ENCODE data around the gene ADGRB3.

The ADGRB3 gene

DNA sequence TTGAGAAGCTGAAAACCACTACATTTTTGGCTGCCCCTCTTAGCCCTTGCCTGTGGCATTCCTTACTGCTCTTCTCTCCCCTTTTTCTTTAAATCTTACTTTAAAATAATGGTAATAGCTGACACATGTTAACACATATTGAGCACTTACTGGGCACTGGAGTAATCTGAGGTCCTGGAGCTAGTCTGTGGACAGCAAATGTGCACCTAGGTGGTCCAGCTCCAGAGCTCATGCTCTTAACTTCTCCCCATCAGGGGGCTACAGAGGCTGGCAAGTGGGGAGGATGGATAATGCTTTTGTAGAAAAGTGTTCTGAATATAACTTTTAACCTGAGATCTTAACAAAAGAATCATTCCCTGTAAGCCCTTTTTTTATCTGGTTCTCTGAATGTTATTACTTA is 74.8 kb downstream of the ADGRB3 start:
- DNase-seq: no peak

DNA sequence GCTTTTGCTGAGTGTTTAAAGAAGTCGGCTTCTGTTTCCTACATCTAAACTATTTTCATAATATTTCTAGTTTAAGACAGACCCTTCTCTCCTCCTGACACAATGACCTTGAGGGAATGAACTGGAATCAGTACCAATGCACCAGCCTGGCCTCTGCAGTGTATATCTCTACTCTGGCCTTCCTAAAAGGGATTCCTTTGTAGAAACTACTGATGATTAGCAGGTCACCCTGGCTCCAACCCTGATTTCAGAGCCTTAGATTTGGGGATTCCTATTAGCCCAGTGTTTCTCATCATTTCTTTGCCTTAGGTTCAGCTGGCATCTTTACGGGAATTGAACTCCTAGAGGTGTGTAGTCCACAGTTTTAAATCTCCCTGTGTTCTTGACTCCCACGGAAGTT is 75.4 kb downstream of the ADGRB3 start:
- no peak for DNase-seq

DNA sequence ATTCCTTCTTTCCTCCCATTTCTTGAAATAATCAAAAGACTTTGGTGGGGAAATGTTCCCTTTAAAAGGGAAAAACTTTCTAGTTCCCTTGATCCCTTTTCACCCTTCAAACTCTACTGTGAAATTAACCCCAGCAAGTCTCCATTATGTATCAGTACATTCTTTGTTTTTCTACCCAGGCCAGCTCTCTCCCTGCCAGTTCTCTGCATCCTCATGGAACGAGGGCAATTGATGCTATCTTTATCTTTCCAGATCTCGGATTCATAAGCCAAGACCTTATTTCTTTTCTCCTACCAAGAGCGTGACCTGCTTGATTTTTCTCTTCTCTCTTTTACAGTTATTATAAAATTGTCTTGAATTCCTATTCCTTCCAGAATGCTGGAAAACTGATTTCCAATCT is 75.8 kb downstream of the ADGRB3 start:
- no peak for DNase-seq

DNA sequence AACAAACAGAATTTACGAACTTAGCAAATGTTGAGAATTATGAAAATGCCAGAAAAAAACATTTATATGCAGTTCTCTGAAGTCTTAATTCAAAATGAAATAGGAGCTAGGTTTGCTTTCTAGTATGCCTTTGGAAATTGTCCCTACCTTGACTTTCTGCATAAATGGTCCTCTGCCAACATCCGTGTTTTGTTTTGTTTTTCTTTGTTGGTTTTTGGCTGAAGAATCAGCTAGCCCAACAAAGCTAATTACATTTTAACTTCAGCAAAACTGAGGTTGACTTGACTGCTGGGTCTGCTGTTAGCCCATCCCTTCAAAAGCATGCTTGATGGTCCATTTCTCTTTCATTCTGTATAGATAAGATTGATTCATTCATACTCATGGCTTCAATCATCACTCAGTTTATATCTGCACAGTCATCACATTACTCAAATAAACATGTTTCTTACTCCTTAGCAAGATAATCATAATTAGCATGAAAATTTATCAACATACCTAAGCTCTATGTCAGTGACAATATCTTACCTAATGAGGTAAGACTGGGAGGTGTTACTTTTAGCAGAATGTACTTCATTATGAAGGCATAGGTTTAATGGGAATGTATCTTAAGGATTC is 76.4 kb downstream of the ADGRB3 start:
- DNase-seq: no peak

DNA sequence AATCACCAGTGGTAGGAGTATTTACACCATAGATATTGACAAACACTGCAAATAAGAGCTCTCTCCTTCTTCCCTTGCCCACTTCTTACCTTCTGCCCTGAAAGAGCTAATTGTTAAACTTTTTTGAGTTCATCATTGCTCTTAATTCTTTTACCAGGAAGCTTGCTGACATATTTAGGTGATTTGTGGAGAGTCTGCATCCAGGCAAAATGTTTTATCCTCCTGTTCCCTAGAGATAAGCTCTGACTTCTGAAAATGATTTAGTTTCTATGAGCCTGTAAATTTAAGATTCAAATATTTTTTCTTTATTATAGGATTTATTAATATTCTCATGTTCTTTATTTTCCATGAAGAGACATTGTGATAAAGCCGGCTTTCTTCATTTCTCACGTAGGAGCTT is 81.5 kb downstream of the ADGRB3 start:
- no peak for DNase-seq

DNA sequence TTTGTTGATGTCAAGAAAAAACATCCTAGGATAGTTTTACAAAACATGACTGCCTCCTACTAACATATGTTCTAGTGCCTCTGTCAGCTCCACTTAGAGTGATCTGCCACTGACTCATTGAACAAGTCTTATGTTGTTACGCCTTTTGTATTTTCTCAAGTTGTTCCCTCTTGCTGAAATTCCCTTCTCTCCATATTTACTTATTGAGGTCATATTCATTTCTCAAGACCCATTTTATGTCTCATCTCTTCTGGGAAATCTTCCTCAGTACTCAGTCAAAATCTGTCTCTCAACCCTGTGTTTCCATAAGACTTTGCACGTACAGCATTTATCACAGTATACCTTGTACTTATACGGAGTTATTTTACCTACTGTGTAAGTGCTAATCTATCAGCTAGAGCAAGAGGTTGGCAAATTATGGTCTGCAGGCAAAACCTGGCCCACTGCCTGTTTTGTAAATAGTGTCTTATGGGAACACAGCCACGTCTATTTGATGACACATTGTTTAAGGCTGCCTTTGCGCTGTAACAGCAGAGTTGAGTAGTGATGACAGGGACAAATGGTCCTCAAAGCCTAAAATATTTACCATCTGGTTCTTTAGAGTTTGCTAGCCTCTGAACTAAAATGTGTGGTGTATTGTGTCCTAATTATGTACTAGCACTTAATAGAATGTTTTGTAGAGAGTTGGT is 83.4 kb downstream of the ADGRB3 start:
- no peak for DNase-seq

DNA sequence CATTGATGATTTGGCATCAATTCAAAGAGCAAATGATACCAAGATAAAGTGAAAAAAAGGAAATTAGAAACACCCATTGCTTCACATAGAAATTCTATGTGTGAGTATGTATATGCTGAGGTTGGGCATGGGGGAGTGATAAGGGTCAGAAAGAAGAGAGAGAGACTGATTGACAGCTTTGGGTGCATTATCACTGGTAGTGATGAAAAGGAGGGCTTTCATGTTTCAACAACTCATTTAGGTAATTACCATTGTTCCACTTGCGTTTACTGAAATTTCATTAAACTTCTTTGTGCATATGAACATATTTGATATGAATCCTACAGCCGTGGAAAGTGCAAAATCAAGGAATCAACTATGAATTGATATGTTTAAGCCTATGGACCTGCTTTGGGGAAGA is 84.7 kb downstream of the ADGRB3 start:
- no peak for DNase-seq

DNA sequence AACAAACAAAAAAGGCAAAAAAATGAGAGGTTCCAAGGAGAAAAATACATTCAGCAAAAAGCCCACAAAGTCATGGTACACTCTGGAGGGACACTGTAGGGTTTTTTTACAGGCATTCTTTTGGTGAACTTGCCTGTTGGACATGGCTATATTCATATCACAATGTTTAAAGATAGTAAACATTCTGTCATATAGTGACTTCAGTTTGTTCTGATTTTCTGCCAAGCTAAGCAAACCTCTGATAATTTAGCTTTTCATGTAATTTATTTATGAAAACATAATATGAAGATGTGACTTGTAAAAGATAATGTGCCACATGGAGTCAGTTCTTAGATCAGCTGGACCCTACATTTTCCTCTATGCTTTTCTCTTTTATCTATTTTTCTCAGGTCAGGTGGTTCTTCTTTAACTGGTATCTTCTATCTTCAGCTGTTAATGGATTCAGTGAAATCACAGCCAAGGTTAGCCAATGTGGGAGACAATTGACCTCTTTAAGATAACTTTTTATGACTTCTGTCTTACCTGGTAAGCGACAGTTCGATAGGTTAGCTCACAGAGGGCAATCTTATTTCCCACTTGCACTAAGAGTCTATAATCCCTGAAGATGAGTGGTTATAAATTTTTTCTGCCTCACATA is 87.9 kb downstream of the ADGRB3 start:
- DNase-seq: no peak

DNA sequence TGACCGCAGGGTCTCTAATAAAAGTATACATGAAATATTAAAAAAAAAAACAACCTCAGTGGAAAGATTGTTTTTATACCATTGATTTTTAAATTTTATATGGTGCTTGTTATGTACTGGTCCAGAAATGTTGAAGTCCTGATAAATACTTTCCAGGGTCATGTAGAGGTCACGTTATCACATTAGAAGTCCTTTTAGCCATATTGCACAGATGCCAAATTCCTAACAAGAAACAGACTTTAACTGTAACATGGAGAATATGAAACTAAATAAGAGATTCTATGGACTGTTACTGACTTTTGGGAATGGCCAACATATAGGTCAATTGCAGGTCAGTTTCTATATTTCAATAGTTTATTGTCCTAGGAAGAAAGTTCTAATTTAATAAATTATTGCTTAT is 89.0 kb downstream of the ADGRB3 start:
- no peak for DNase-seq

DNA sequence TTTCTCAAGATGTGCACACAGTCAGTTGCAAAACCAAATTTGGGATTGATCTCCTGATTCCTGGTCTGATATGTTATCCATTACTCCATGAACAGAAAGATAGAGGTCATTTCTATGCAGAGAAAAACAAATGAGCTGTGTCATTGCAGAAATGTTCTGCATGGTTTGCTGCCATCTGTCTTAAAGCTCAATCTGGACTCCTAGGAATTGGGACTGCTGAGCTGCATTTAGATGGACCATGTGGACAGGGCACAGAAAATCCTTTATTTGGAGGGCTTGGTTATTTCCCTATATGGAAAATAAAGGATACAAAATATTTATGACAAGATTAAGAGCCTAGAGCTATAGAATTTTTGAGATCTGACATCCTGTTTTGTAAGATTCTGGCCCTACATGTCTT is 91.3 kb downstream of the ADGRB3 start:
- DNase-seq: no peak

DNA sequence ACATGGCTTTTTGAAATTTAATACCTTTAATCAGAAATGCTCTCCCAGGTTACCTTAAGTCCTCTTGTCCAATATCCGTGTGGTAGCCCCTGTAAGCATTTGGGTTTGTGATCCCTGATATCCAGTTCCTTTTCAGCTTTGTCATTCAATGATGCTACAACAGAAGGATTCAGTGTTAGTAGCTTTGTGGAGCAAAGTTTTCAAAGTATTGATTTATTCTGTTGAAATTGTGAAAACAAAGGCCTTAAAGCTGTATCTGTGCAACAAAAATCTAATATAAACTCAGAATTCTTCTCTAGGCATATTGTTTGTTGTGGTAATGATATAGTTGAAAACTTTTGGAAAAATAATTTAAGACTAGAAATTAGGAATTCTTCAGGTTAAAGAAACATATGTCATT is 91.9 kb downstream of the ADGRB3 start:
- no peak for DNase-seq

DNA sequence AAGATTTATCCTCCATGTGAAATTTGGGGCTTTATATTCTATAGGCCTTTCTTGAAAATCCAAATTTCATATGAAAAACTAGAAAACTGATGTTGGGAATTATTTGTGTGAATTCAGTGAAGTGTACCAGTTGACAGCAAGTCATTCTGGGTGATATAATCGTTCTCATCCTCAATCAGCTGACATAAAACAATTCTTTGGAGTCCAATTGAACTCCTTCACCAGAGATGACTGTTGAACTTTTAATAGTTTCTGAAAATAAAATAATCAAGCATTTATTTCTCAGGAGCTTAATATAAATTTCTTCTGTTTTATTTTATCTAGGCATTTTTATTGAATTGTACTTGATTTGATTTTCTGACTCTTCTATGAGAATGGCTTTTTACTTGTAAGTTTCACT is 92.6 kb downstream of the ADGRB3 start:
- DNase-seq: no peak

DNA sequence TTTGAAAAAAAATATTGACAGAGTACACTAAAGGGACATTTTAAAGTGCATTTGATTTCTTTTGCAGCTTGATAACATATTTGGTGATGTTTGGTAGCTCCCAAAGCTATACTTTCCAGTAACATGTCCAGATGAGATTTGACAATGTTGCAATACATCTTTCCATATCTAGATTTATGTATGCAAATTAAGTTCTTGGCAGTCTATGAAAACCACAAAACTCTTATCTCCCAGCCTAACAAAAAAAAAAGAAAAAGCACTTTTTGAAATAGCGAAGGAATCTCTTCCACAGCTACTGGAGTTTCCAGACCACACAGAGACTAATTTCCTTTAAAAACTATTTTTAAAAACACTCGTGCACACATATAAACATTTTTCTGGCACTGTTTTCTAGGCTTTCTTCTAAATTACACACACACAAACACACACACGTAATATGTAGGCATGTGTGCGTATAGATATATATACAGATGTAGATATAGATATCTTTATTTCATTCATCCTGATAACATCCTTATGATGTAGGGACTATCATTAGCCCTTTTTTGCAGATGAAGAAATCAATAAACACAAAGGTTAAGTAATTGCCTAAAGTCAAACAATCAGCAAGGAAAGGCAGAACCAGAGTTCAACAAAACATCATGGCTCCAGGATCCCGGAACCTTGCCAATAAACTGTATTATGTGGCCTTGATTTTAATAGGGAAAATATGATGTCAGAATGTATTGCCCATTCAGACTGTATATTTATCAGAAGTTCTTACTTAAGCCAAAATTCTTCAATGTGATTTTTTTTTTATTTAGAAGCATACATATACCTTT is 93.3 kb downstream of the ADGRB3 start:
- DNase-seq: no peak

DNA sequence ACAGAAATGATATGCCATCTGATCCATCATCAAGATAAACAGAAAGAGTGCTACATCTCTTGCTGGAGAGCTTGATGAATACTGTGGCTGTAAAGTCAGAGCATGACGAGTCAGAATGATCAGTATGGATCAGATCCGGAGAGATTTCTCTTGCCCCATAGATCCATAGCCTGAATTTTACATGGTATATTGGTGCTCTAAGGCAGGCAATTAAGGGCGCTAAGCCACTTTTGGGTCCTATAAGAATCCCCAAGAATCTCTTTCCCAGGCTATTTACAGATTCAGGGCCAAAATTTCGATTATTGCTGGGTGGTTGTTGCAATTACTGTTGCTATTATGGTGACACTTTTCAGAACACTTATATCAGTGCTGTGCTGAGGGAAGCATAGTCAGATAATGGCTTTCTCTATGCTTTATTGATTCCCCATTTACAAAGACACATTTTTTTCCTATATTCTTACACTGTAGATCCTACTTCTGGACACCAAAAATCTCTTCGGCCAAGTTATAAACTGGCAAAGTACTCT is 94.4 kb downstream of the ADGRB3 start:
- DNase-seq: no peak

DNA sequence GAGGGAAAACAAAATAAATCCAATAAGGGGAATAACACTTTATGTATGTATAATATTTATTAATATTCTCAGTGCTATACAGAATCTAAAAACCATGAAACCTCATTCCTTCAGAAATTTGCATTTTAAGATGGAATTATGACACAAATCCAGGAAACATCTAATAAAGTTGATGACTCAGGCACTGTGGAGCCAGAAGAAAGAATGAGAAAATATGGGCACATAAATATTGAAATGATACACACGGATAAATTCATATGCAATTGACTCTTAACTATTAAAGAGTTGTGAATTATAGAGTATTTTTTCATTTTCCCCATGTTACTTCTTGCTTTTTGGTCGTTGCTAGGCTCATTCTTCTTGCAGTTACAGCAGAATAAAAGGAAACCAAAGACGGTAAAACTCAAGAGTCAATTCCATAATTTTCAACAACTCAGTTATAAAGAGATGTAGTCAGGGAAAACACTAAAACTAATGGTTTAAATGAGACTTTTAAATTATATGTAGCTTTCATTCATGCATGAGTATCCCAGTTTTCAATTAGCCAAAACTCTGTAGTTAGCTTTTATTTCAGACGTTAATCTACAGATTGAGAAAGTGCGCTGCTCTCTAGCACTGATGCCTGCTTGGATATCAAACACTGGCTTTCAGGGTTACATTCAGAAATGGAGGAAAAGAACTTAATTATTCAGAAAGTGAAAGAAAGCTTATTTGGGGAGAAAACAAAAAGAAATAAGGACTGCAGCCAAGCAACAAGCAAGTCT is 95.4 kb downstream of the ADGRB3 start:
- DNase-seq: no peak

DNA sequence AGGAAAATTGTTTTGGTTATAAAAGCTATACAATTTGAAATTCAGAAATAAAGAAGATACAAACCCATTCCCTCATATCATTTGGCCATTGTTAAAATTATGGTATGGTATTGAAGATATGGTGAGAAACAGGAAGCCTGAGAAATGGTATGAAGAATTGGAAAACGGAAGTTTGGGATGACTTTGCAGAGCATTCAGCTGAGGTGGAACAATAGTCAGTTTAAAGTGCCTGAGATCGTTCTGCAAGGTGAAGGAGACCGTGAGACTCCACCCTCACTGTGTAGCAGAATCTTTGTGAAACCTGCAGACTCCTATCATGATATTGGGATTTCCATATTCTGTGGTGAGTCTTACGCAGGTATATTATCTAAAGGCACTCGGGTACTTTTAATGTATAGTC is 97.3 kb downstream of the ADGRB3 start:
- DNase-seq: no peak

DNA sequence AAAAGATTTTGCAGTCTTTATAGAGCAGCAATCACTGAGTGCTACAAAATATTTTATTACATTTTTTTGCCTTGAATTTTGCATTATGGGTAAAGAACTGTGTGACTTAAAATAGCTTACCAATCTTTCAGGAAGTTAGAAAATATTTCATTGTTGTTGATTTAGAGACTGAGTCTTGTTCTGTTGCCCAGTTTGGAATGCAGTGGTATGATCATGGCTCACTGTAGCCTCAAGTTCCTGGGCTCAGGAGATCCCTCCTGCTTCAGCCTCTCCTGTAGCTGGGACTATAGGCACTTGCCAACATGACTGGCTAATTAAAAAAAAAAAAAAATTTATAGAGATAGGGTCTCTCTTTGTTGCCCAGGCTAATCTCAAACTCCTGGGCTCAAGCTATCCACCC is 100.8 kb downstream of the ADGRB3 start:
- no peak for DNase-seq

DNA sequence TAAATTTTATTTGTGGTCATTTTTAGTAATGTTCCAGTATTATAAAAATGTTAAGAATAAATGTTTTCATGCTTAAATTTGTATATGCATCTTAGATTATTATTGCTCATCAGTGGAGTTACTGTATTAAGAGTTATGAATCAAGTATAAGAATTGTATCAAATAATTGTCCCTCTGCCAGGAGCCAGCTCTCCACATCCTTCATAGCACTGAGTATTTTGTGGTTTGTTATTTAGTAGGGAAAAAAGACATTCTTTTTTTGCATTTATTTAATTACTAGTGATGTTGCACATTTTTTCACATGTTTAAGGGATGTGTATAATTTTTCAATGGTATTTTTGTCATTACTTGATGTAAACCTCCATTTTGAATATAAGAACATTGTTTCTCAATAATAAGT is 102.0 kb downstream of the ADGRB3 start:
- no peak for DNase-seq

DNA sequence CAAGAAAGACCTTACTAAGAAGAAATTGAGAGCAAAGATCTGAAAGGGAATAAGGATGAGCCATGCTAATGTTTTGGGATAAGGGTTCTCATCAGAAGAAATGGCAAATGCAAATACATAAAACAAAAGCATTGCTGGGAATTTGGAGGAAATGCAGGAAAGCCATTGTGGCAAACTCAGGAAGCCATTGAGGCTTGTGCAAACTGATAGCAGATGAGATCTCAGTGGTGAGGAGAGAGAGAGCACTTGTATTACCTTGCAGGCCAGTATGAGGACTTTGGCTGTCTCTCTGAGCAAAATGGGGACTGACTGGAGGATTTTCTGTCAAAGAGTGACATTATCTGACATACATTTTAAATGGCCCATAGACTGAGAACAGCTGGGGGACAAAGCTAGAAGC is 103.0 kb downstream of the ADGRB3 start:
- DNase-seq: no peak

DNA sequence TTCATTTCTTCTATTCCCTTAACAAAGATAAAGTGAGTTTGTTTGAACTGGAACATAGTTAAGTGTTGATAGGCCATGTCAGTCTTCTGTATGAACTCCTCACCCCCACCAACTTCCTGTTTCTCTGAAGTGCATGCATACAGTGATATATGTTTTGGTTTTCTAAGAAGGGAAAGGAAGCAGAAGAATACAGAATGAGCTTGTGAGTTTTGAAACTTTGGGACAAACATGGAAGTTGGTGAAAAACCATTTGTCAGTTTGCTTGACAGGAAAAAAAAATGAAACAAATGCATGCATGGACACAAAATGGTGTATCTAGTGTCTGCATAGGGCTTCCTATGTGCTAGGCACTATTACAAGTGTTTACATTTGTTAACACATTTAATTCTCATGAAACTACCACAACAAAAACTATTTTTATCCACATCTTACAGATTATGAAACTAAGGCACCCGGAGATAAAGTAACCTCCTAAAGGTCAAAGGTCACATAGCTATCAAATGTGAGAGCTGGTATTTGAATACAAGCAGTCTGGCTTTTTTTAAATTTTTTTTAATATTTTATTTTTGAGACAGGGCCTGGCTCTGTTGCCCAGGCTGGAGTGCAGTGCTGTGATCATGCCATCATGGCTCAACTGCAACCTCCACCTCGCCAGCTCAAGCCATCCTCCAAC is 105.9 kb downstream of the ADGRB3 start:
- no peak for DNase-seq

DNA sequence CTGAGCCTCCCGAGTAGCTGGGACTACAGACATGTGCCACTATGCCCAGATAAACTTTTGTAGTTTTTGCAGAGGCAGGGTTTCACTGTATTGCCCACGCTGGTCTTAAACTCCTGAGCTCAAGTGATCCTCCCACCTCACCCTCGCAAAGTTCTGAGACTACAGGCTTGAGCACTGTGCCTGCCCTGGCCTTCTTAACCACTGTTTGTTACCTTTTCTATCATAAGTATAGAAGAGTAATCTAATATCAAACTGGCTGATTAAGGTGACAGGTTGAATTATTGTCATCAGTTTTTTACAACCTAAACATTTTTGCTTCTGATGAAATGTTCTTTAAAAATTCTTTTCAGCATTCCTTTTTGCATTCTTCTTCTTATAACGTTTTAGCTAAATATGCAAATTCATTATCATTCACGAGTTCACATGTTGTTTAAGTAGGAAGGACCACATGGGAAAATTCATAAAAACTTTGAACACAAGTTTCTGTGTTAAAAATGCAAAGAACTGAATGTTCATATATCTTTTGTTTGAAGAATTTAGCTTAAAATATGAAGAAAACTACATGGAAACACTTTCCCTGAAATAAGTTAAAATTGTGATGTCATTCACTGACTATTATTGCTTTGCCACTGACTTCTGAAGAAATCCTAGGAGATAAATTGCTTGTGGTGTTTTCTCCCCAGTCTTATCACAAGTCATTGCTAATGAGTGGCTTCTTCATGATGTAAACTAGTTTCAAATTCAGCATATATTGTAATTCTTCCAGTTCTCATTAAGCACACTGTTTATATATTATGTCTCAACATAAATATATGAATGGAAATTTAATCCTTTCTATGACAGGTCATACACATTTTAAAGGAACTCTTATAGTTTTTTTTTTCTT is 106.7 kb downstream of the ADGRB3 start:
- no peak for DNase-seq

Measured in activated CD8-positive, alpha-beta memory T cell treated with anti-CD3 and anti-CD28 coated beads, Interleukin-2, amount 50 U/mL, for 48 hours (primary cell).